HG03097 (cell line): ENCODE data around the gene RAPGEF3.

Experiments
- ATAC-seq: cut with Tn5 transposase; IDR thresholded peaks from one replicate; pipeline ENCODE4 v1.9.1; 2021; ENCODE audit not compliant: unreplicated experiment, low FRiP score

RAPGEF3 gene

GRCh38 chr12:47725091-47725772 lies 33.4 kb downstream of the RAPGEF3 start, which contains the start of gene ENDOU:
Gene ENDOU, minus strand, starts transcription at chr12:47725490. Its CDS starts 77 bp downstream, at chr12:47725413.
- no peak for ATAC-seq

GRCh38 chr12:47722941-47723631 lies 35.6 kb downstream of the RAPGEF3 start:
- ATAC-seq: no peak

GRCh38 chr12:47722136-47722834 lies 36.4 kb downstream of the RAPGEF3 start:
- ATAC-seq: no peak

DNA sequence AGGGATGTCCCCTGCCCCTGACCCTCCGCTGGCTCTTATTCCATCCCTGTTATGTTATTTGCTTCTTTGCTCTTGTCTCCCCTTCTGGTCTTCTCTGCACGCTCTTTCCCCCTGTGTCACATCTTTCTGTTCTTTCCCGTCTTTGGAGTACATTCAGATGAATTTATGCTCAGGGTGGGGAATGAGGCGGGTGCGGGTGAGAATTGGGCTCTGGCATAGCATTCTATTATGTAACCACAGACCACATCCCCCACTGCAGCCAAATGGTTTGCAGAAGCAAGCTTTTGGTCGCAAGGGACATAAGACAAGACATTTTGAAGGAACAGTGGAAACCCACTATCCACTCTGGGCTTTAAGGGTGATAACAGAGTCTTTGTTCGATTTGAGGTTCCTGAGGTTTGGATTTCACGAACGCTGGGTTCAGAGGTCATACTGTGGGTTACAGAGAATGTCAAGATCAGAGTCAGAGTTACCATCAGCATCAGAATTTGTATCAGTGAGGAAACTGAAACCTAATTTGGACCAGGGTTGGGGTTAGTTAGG lies 37.2 kb downstream of the RAPGEF3 start:
- no peak for ATAC-seq

DNA sequence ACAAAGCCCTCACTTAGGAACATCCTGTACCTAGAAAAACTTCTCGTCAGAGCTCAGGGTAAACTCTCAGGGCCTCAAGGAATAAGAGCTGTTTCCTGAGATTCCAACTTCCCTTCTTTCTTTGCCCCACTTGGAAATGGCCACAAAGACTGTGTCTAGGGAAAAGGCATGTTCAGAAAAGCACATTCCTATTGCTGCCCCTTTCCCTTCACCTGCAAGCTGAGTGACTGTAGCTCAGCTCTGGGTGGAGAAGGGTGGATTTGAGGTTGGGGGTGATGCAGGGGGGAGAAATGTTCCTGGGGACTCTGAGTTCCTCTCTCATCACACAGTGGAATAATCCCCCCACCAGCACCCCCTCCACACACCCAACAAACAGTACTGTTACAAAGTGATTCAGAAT lies 40.1 kb downstream of the RAPGEF3 start:
- ATAC-seq: no peak

DNA sequence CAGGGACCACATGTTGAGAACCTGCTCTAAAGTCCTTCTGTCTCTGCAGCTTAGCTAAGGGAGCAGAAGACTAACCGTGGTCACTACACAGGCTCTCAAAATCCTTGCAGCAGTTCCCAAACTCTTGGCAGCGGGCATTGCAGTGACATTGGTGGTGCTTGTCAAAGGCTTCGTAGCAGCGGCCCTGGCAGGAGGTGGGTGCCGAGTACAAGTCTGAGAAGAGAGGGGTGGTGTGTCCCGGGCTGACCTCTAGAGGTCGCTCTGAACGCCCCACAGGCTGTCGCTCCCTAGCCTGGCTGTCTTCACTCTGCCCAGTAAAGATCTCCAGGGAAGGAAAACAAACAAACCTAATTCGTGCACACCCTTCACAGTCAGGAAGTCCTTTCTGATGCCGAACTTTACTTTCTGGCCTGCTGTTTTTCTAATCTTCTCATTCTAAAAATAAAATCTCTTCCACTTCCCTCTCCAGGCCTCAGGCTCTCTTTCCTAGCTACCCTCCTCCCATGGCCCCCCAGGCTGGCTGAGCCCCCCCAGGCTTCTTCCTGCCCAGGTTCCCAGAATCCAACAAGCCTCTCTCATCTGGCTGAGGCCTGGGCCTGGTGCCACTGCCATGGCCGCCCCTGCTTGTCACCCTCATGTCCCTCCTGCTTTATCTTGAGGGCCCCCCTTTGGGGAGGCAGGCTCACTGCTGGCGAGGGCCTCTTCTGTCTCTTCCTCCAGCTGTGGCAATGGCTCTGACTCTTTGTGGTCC lies 41.1 kb downstream of the RAPGEF3 start:
- peak; percentile 43 for ATAC-seq

GRCh38 chr12:47717046-47717442 lies 41.6 kb downstream of the RAPGEF3 start:
- no peak for ATAC-seq

GRCh38 chr12:47715877-47716548 lies 42.7 kb downstream of the RAPGEF3 start:
- no peak for ATAC-seq

GRCh38 chr12:47715393-47715876 lies 43.2 kb downstream of the RAPGEF3 start:
- no peak for ATAC-seq

GRCh38 chr12:47714826-47715386 lies 43.8 kb downstream of the RAPGEF3 start:
- no peak for ATAC-seq

DNA sequence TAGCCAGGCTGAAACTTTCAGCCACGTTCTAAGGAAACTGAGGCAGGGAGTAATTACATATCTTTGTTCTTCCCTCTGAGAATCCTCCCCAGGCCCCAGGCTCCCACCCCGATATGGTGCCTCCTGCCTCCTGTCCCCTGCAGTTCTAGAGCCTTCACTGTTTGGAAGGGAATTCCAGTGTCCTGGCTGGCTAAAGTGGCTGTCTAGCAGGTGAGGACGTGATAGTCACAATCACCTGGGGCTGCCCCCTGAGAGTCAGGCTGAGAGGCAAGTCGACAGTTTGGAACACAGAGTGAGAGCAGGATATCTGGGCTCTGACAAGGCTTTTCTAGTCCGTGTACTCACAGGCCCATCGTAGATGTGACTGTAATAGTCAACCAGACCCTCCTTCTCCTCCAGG lies 46.5 kb downstream of the RAPGEF3 start:
- ATAC-seq: no peak

DNA sequence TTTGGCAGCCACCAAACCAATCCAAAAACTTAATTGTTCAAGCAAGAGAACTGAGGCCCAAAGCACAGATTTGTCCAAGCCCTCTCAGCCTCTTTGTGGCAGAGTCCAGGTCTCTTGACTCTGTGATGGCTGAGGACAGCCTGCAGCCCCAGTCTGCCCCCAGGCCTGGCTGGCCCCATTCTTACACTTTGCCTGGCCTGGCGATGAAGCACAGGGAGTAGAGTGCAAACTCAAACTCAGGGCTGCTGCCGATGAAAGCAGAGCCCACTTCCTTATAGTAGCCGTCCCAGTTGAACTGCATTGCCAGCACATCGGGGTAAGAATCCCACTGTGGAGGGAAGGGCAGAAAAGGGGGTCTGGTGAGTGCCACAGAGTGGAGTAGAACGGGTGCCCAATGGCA lies 47.2 kb downstream of the RAPGEF3 start:
- ATAC-seq: no peak

DNA sequence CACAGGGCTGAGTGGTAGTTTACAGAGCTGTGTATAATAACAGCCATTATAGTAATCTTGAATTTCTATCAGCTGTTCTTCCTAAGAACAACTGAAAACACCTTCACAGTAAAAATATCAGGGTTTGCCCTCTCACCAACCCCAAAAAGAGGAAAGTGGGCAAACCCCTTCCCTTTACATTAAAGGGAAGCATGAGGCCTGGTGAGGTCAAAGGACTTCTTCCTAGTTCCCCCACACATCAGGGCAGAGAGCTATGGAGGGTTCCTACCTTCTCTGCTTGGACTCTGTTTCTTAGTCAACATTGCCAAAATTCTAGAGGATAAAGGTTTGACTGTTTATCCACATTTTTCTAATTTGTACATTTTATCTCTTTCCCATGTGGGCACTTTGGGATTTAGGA lies 48.4 kb downstream of the RAPGEF3 start:
- ATAC-seq: no peak

GRCh38 chr12:47709671-47710070 lies 49.0 kb downstream of the RAPGEF3 start:
- ATAC-seq: no peak

- ATAC-seq: no peak
These were observed 49.4 kb downstream of the RAPGEF3 start for GRCh38 chr12:47709237-47709636.

DNA sequence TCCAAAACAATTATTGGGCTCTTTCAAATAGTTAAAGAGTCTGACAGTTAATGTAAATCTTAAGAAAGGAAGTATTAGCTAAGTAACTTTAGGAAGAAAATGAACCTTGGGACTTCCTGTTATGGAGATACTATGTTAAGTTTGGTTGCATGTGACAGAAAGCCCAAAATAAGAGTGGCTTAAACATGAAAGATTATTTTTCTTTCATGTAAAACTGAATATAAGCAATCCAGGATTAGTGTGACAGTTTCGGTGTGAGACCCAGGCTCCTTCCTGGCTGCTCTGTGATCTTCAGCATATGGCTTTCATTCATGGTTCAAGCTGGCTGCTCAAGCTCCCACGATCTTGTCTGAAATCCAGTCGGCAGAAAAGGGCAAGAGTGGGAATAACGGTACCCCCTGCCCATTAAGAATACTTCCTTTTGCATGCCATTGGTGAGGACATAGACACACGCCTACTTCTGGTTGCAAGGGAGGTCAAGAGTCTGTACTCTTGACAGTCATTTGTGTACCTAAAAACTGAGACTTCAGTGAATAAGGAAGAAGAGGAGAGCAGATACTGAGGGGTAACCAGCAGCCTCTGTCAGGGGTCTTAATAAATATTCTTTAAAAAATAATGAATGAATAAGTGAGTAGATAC lies 50.7 kb downstream of the RAPGEF3 start:
- no peak for ATAC-seq

GRCh38 chr12:47707355-47707754 lies 51.3 kb downstream of the RAPGEF3 start:
- no peak for ATAC-seq

GRCh38 chr12:47705566-47706425 lies 52.9 kb downstream of the RAPGEF3 start, which contains the start of gene RPAP3:
Gene RPAP3, minus strand, starts transcription at chr12:47706030. Its CDS starts 3,190 bp downstream, at chr12:47702840.
- ATAC-seq: peak; percentile 60
